Activated CD4-positive, alpha-beta T cell treated with anti-CD3 and anti-CD28 coated beads, Interleukin-2, amount 50 U/mL, for 1 hour (primary cell): ENCODE data around the gene ENPP7.

Experiments
- DNase-seq: peaks from one replicate; pipeline ENCODE4 v3.0.0-alpha.2; 2020

Gene ENPP7

GRCh38 chr17:79779084-79779529 is 48.4 kb downstream of the ENPP7 start:
- DNase-seq: no peak

GRCh38 chr17:79779661-79780365 is 49.1 kb downstream of the ENPP7 start:
- no peak for DNase-seq

- no peak for DNase-seq
Measured at GRCh38 chr17:79781012-79781650, 50.4 kb downstream of the ENPP7 start.

- DNase-seq: no peak
Measured at GRCh38 chr17:79781736-79782575, 51.2 kb downstream of the ENPP7 start.

GRCh38 chr17:79783891-79784290 is 53.1 kb downstream of the ENPP7 start:
- no peak for DNase-seq

GRCh38 chr17:79784353-79785016 is 53.7 kb downstream of the ENPP7 start:
- no peak for DNase-seq

- no peak for DNase-seq
Measured at GRCh38 chr17:79785017-79785899, 54.5 kb downstream of the ENPP7 start.

GRCh38 chr17:79785900-79786810 is 55.4 kb downstream of the ENPP7 start:
- DNase-seq: no peak

GRCh38 chr17:79786930-79787643 is 56.3 kb downstream of the ENPP7 start:
- no peak for DNase-seq

- no peak for DNase-seq
Measured at GRCh38 chr17:79788455-79788854, 57.7 kb downstream of the ENPP7 start.

- no peak for DNase-seq
Measured at GRCh38 chr17:79788989-79789942, 58.5 kb downstream of the ENPP7 start.

GRCh38 chr17:79789943-79790804 is 59.4 kb downstream of the ENPP7 start:
- no peak for DNase-seq

GRCh38 chr17:79790805-79791734 is 60.3 kb downstream of the ENPP7 start:
- no peak for DNase-seq

GRCh38 chr17:79791735-79792161 is 61.0 kb downstream of the ENPP7 start:
- no peak for DNase-seq
